ENCODE results near the gene CDKAL1.

DNA sequence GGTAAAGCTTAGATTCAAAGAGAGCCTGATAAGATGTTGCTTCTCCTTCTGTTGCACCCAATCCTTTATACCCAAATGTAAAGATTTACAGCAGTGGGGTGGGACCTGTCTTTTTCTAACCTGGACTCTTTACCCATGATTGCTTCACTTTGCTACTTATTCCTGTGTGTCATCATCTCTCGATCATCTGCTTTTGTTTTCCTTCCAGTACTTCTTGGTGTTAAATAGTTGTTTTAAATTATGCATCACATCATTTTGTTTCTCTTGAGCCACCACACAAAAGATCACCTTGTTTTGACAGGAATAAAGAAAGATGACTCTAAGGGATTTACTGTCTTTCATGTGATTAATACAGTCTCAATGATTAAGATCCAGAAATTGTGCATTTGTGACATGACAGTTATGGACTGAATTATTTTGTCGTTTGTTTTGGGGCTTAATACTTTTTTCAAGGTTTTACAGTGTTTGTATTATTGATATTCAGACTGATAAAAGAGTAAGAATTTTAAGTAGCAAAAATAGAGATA is 123.1 kb downstream of the CDKAL1 start:
- TF ChIP-seq, protein P1, sequence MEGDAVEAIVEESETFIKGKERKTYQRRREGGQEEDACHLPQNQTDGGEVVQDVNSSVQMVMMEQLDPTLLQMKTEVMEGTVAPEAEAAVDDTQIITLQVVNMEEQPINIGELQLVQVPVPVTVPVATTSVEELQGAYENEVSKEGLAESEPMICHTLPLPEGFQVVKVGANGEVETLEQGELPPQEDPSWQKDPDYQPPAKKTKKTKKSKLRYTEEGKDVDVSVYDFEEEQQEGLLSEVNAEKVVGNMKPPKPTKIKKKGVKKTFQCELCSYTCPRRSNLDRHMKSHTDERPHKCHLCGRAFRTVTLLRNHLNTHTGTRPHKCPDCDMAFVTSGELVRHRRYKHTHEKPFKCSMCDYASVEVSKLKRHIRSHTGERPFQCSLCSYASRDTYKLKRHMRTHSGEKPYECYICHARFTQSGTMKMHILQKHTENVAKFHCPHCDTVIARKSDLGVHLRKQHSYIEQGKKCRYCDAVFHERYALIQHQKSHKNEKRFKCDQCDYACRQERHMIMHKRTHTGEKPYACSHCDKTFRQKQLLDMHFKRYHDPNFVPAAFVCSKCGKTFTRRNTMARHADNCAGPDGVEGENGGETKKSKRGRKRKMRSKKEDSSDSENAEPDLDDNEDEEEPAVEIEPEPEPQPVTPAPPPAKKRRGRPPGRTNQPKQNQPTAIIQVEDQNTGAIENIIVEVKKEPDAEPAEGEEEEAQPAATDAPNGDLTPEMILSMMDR (IDR thresholded peaks at IDR 0.05): no peak
- no peak for TF ChIP-seq POLR2AphosphoS5 (IDR thresholded peaks at IDR 0.05)
